DLD1 (cell line): ENCODE data around the gene LRRC8A.
"Not testable (repeated sequence)": the region's sequence is repeated elsewhere in the genome, so short reads cannot be mapped to it uniquely, and the experiment has no call there.

Source experiments
- in situ Hi-C: cut with HindIII; loops from 2 replicates; pipeline ENCODE4 v1.10.0; 2017; ENCODE audit warnings: low sequenced_read_pairs

The LRRC8A gene

DNA sequence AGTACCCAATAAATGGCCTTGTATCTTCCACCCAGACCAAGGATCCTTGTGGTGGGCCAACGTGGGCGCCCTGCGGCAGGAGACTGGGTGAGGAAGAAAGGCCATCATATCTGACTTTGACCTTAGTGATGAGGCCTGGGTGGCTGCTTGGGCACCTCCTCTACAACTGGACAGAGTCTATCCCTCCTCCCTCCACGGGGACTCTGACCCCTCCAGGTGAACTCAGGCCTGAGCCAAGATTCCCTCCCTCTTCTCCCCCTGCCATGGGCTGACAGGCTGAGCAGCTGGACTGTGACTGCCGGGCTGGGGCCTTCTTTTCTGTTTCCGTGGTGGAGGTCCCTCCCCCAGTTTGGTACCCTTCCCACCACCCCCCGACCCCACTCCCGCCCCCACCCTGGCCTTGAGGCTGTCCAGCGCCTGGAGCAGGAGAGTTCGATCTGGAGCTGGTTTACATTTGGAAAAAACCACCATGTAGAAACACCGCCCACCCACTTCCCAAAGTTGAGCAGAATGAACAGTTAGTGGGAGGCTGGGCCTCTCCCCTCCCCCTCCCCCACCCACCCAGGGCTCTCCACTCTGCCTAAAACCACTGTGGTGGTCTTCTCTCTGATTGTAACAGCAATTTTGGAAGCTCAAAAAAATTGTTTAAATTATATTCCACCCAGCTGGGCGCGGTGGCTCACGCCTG lies 37.6 kb downstream of the LRRC8A start:
- in situ Hi-C loops: no loop called here

DNA sequence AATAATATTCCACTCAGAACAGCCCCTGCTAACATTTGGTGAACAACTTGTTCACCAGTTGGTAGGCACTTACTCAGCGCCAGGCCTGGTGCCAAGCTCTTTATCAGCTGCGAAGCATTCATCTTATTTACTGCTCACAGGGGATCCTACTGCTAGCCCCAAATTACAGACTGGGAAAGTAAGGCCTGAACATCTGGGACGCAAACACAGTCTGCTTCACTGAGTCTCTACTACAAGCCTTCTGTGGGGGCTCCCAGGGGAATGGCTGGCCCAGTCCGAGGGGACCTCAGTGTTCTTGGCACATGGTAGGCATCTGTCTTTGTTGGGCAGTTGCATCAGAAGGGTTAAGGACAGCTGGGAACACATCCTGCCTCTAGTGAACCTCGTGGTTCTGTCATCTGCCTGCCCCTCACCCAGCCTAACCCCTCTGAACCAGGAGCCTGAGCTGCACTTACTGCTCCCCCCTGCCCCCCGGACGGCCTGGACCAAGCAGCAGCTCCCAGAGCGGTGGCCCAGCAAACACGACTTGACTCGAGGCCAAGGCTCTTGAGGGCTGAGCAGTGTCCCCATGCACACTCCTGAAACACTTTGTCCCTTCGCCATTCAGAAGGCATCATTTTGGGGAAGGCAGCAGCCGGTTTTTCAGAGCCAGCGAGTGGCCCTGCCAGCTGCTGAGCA lies 38.6 kb downstream of the LRRC8A start, which contains the start of gene PHYHD1:
Gene PHYHD1 (plus strand): TSS at position 602 of the 678 bp plus-strand sequence. CDS start 1,342 bp downstream, outside the sequence.
- in situ Hi-C loops: no loop called here

- in situ Hi-C loops: no loop called here
Observed at GRCh38 chr9:128921881-128922763, 40.2 kb downstream of the LRRC8A start.

- in situ Hi-C loops: no loop called here
Observed at GRCh38 chr9:128923493-128923883, 41.6 kb downstream of the LRRC8A start.

DNA sequence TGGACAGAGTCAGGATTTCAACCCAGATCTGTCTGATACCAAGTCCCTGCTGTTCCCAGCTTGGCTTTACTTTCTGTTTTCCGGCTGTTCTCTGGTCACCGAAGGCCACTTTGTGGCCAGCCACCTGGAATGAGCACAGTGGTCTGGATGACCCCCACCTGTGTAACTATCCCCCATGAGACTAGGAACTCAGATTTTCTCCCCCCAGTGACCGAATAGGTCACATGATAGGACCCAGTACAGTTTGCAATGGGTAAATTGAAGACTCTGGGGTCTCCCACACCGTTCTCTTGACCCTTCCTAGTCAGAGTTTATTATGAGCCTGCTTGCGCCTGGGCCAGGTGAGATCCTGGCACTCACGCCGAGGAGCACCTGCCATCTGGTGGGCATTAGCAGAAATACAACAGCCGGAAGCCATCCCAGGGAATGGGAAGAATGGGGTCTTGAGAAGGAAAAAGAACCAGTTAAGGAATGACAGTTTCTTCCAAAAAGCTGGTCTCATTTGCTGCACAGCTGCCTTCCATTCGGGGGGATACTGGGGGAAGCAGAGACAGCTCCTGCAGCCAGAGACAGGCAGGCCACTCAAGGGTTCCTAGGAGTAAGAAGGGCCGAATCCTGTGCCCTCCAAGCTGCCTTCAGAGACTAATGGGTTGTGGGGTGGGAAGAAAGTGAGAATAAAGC lies 45.9 kb downstream of the LRRC8A start:
- in situ Hi-C loops: no loop called here

GRCh38 chr9:128928624-128929023 lies 46.7 kb downstream of the LRRC8A start:
- in situ Hi-C loops: no loop called here

- in situ Hi-C loops: no loop called here
Observed at GRCh38 chr9:128929560-128929959, 47.6 kb downstream of the LRRC8A start.

GRCh38 chr9:128933731-128934130 lies 51.8 kb downstream of the LRRC8A start:
- in situ Hi-C loops: no loop called here

DNA sequence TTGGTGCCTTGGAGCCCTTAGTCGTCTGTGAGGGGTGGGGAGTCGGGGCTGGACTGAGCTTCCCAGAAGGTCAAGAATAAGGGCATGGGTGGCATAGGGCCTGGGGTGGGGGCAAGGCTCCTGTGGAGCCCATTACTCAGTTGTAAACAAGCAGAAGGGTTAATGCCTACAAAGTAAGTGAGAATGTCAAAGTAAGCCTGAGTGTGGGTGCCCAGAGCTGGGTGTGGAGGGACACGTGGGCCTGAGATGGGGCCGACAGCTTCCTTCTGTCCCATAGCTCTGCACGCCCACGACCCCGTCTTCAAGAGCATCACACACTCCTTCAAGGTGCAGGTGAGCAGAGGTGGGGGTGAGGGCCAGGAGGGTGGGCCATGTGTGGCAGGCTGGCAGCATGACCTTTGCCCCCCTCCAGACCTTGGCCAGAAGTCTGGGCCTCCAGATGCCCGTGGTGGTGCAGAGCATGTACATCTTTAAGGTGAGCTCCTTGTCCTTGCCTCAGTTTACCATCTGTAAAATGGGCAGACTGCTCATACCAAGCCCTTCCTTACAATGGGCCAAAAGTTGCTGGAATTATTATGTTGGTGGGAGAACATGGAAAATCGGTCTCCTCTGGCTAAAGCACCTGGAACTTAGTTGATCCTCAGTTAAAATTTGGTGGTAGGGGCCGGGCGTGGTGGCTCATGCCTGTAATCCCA lies 54.4 kb downstream of the LRRC8A start:
- in situ Hi-C loops: no loop called here

GRCh38 chr9:128937310-128938165 lies 55.6 kb downstream of the LRRC8A start:
- in situ Hi-C loops: no loop called here

DNA sequence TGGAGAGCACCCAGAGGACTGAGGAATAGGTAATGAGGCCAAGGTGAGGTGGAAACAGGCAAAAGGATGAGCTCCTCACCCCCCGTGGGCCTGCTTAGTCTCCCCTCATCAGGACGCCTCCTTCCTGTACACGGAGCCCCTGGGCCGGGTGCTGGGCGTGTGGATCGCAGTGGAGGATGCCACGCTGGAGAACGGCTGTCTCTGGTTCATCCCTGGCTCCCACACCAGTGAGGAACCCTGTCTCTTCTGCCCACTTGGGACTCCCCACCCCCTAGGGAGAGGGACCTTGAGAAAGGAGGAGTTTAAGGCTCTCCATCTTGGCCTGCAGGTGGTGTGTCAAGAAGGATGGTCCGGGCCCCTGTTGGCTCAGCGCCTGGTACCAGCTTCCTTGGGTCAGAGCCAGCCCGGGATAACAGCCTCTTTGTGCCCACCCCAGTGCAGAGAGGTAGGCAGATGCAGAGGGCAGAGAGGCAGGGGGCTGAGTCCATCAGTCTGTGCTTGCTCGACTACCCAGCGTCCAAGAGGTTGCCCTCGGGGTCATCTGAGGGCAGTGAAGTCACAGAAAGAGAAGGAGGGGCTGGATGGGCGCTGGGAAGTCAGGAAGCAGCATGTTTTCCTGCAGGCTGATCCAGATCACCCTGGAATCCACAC lies 58.5 kb downstream of the LRRC8A start:
- in situ Hi-C loops: no loop called here

DNA sequence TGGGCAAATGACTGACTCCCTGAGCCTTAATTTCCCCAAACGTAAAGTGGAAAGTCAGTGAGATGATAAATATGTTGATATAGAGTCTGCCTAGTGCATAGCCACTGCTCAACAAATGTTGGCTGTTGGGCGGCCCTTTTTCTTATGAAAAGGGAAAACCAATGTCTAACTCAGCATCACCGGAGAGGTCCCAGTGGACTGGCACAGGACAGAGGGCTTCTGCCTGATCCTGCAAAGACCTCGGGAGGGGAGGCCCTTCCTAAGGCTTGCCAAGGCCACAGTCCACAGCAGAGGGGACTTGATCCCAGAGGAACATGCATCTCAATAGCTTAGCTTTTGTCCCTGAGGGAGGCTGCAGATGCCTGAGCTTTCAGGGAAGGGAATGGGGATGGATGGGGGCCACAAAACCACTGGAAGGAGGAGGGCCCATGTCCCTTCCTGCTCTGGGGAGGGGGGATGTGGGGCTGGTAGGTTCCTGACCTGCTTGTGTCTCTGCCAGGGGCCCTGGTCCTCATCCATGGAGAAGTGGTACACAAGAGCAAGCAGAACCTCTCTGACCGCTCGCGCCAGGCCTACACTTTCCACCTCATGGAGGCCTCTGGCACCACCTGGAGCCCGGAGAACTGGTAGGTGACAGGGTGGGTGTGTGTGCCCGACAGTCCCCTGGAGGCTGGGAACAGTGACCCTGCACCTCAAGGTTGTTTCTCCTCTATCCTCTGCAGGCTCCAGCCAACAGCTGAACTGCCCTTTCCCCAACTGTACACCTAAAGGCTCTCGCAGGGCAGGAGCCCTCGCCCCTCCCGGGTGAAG lies 59.2 kb downstream of the LRRC8A start:
- in situ Hi-C loops: no loop called here

GRCh38 chr9:128943832-128944620 lies 62.1 kb downstream of the LRRC8A start:
- in situ Hi-C loops: no loop called here

- in situ Hi-C loops: not testable (repeated sequence)
Observed at GRCh38 chr9:128944966-128945365, 63.0 kb downstream of the LRRC8A start.

DNA sequence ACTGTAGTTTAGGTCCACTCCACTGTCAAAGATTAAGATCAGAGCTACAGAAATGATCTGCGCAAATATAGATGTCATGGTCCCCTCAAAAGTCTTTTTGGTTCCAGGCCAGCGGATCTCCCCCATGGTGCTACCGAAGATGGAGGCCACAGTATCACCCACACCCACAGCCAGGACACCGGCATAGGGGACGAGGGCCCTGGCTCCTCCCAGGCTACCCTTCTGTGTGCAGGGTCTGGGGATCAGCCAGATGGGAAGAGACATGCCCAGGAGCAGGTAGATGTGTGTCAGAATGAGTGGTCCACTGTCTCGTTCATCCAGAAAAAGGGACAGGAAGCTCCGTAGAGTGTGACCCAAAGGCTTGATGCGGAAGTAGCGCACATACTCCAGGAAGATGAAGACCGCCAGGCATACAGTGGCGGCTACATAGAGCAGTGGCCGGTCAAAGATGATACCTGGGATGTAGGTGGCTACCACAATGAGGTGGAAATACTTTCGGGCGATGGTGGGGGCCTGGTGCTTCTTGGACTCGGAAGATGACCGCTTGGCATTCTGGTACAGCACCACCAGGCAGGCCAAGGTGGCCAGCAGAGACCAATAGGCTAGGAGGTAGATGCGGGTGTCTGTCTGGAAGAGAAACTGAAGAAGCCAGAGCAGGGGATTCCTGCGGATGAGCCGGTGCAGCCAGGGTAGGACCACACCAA lies 64.0 kb downstream of the LRRC8A start:
- in situ Hi-C loops: no loop called here

GRCh38 chr9:128946571-128947276 lies 64.8 kb downstream of the LRRC8A start:
- in situ Hi-C loops: no loop called here
